HepG2 (cell line): Measurements from ENCODE around the gene STRIP1. TPM values are rescaled to one million over a fixed set of nuclear protein-coding genes. Genes with fewer than 3 reads are reported as not detected.
A peak's percentile ranks its signal among the peaks of the same experiment; 100 is the strongest.

Source experiments
- ATAC-seq: fragments of 200-7000 bp; cut with Tn5 transposase; 3 replicates; pipeline ENCODE4 v1.9.1; 2020; ENCODE audit warnings: mild to moderate bottlenecking, moderate library complexity
- BruUV-seq: library from RNA; stranded (reverse); fragments of 400-500 nt; replicated peaks from 2 replicates; lab custom pipeline; 2021; lab: Mats Ljungman, UMichigan
- CTCF ChIA-PET: fragments of 300-600 bp; formaldehyde crosslinking; extraction: SDS; loops from one replicate; lab custom pipeline; 2021; ENCODE audit warnings: low total read pairs, inconsistent platforms, low intra/inter-chr PET ratio; lab: Yijun Ruan, JAX
- POLR2A ChIA-PET: fragments of 350-600 bp; sonication (Branson Sonifier 250); formaldehyde crosslinking; loops from one replicate; lab custom pipeline; 2020; ENCODE audit warnings: antibody characterized with exemption, inconsistent platforms; lab: Yijun Ruan, JAX
- DNase-seq: peaks from one replicate; pipeline ENCODE4 v3.0.0-alpha.2; 2015; ENCODE audit warnings: low spot score
- FAIRE-seq: peaks from 3 replicates; lab custom pipeline; 2011; peaks lifted over from hg19 to GRCh38; lab: Jason Lieb, UNC
- H2AFZ ChIP-seq: one replicate; pipeline ENCODE4 v1.6.1; 2011; ENCODE audit warnings: low read length, inconsistent platforms
- H3K27ac ChIP-seq: fragments of 300-600 bp; 3 replicates; pipeline ENCODE4 v1.8.0; 2011; ENCODE audit warnings: mixed run types, mild to moderate bottlenecking, mixed read lengths, low read length, inconsistent platforms; ENCODE audit not compliant: insufficient read depth; ENCODE audit errors: extremely low read length
- H3K27me3 ChIP-seq, 2 experiments: fragments of 200-600 bp in 1 of 2; 2 replicates in 1 of 2; 3 replicates in 1 of 2; pipeline versions ENCODE4 v1.6.0 to v1.8.0; 2011; ENCODE audit warnings: low read length in 2 of 2, mild to moderate bottlenecking in 2 of 2, moderate library complexity in 2 of 2, inconsistent platforms in 1 of 2; ENCODE audit not compliant: insufficient read depth in 2 of 2, control insufficient read depth in 1 of 2
- H3K36me3 ChIP-seq, 2 experiments: fragments of 200-600 bp in 1 of 2; replicated peaks in 1 of 2; 2 replicates in 1 of 2; 3 replicates in 1 of 2; pipeline versions ENCODE4 v1.5.1 to v1.8.0; 2011; ENCODE audit warnings: low read length in 2 of 2, inconsistent platforms in 1 of 2; ENCODE audit not compliant: insufficient read depth in 2 of 2, control insufficient read depth in 1 of 2
- H3K4me1 ChIP-seq: 2 replicates; pipeline ENCODE4 v1.5.1; 2012; ENCODE audit warnings: low read length, inconsistent platforms; ENCODE audit not compliant: insufficient read depth
- H3K4me2 ChIP-seq: 2 replicates; pipeline ENCODE4 v1.6.0; 2011; ENCODE audit warnings: low read depth, low read length, inconsistent platforms
- H3K4me3 ChIP-seq, 3 experiments: fragments of 200-600 bp in 1 of 3; sonication (generic), shearing (Covaris generic) in 1 of 3; replicated peaks in 1 of 3; 2 replicates each; pipeline ENCODE4 v1.5.1; 2011 to 2016; ENCODE audit warnings: low read length in 3 of 3, inconsistent platforms in 2 of 3, low read depth in 2 of 3, mild to moderate bottlenecking in 2 of 3, control low read depth in 1 of 3, mixed read lengths in 1 of 3; ENCODE audit not compliant: insufficient read depth in 1 of 3
- H3K79me2 ChIP-seq: one replicate; pipeline ENCODE4 v1.6.1; 2011; ENCODE audit warnings: low read length, inconsistent platforms; ENCODE audit not compliant: insufficient read depth
- H3K9ac ChIP-seq: 2 replicates; pipeline ENCODE4 v1.6.0; 2011; ENCODE audit warnings: mild to moderate bottlenecking, low read depth, low read length, inconsistent platforms; ENCODE audit not compliant: insufficient read depth
- H3K9me3 ChIP-seq: 2 replicates; pipeline ENCODE4 v1.5.1; 2012; ENCODE audit warnings: mild to moderate bottlenecking, low read length
- H4K20me1 ChIP-seq: 2 replicates; pipeline ENCODE4 v1.6.0; 2011; ENCODE audit warnings: inconsistent platforms, mild to moderate bottlenecking, low read length, moderate library complexity; ENCODE audit not compliant: insufficient read depth
- SIX1 ChIP-seq: sonication (generic); formaldehyde crosslinking; IDR thresholded peaks from 2 replicates; pipeline ENCODE4 v1.4.0; 2020; ENCODE audit warnings: missing genetic modification reagents, borderline replicate concordance
- THAP11 ChIP-seq: IDR thresholded peaks from 2 replicates; pipeline ENCODE4 v1.6.1; 2016; ENCODE audit warnings: missing biosample characterization, missing genetic modification reagents
- WGBS: methylation state at CpG from one replicate; pipeline ENCODE4 v1.1.6; 2017; ENCODE audit warnings: low lambda C conversion rate; 5-methylcytosine and 5-hydroxymethylcytosine counted together
- in situ Hi-C: cut with HindIII; loops from 2 replicates; pipeline ENCODE4 v1.10.0; 2017; ENCODE audit warnings: low pct_unique_long_range_greater_than_20kb; ENCODE audit not compliant: extremely low pct_ligation_motif_present
- intact Hi-C: fragments of 100-400 bp; cut with micrococcal nuclease; formaldehyde crosslinking; loops from one replicate; pipeline ENCODE4 v1.10.0; 2022; ENCODE audit not compliant: unreplicated experiment
- polyA plus RNA-seq, 8 experiments: library from polyadenylated mRNA; depleted of rRNA in 3 of 8; stranded (reverse) in 7 of 8; unstranded in 1 of 8; fragments of >200 nt; fragmentation: Illumina TruSeq in 4 of 8; extraction: Trizol in 4 of 8; gene quantifications; 2 replicates each; pipeline versions ENCODE4 v1.2.1 to v1.2.3, GENCODE V29; 2011 to 2016; ENCODE audit warnings: low read depth in 4 of 8, missing spikeins in 1 of 8, mixed read lengths in 1 of 8; ENCODE audit not compliant: insufficient read depth in 1 of 8
- total RNA-seq, 5 experiments: library from RNA; depleted of rRNA; stranded (reverse); fragments of >200 nt; fragmentation: Illumina TruSeq; extraction: Trizol; gene quantifications; 2 replicates each; pipeline ENCODE4 v1.2.3, GENCODE V29; 2016; ENCODE audit warnings: low read depth in 1 of 5
- TF ChIP-seq, protein P1 (sequence below): sonication (generic); formaldehyde crosslinking; IDR thresholded peaks from 2 replicates; pipeline ENCODE4 v1.8.0; 2023; ENCODE audit warnings: mild to moderate bottlenecking, missing genetic modification reagents
- TF ChIP-seq, protein P2 (sequence below): IDR thresholded peaks from 2 replicates; pipeline ENCODE4 v1.6.1; 2016; ENCODE audit warnings: mild to moderate bottlenecking
- TF ChIP-seq, protein P3 (sequence below): sonication (generic); formaldehyde crosslinking; IDR thresholded peaks from 2 replicates; pipeline ENCODE4 v1.8.0; 2022; ENCODE audit warnings: mild to moderate bottlenecking, missing genetic modification reagents, moderate library complexity

Gene STRIP1
- total and polyA plus RNA-seq, 2 of the 13 experiments (the other 11 are each of a cell fraction or from before 2014, with no cell fraction given): 20.9 to 27.9 TPM

DNA sequence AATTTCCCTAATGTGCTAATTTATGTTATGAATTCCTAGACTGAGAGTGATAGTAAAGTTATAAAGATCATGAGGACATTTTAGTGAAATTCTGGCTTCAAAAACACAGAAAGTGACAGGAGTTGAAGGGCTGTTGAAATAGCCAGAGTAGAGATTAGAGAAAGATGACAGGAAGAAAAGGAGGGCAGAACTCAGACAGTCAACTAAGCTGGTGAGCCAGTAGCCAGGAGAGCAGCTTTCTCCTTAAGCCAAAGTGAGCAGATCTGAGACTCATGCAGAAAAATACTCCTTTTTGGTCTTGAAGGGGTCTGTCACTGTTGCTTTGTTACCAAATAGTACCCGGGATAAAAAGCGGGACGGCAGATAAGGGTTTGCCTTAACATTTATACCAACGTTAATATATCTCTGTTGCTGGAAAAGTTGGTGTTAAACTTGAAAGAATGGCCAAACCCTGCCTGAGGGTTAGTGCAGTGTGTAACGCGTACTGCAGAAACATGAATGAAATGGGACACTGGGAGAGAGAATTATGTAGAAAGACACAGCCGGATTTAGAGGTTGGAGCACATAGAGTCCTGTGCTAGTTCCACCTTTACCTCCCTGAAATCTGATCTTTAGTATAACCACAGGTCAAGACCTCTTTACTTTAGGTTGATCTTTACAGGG lies 37.1 kb upstream of the STRIP1 start:
- peaks cover 21% of the 10 kb centered on the region for H3K4me1 ChIP-seq
- 94% methylated on average over 7 of the region's 7 CpGs for WGBS
- peaks cover 32% of the 10 kb centered on the region for H3K79me2 ChIP-seq
- H3K27me3 ChIP-seq: no peaks in the 10 kb centered on the region
- peaks cover 8% of the 10 kb centered on the region for H4K20me1 ChIP-seq
- intact Hi-C loops: no loop called here
- ATAC-seq (peak; percentile 41), DNase-seq (no peak), FAIRE-seq (no peak)
- no peaks in the 10 kb centered on the region for H3K9me3 ChIP-seq
- TF ChIP-seq THAP11 (no peak), SIX1 (0 out of 2 replicates have a peak, but pooled peaks have one; percentile 21)
- TF ChIP-seq, protein P1, sequence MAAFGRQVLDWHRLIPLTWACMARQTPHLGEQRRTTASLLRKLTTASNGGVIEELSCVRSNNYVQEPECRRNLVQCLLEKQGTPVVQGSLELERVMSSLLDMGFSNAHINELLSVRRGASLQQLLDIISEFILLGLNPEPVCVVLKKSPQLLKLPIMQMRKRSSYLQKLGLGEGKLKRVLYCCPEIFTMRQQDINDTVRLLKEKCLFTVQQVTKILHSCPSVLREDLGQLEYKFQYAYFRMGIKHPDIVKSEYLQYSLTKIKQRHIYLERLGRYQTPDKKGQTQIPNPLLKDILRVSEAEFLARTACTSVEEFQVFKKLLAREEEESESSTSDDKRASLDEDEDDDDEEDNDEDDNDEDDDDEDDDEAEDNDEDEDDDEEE: no peak
- TF ChIP-seq, protein P2, sequence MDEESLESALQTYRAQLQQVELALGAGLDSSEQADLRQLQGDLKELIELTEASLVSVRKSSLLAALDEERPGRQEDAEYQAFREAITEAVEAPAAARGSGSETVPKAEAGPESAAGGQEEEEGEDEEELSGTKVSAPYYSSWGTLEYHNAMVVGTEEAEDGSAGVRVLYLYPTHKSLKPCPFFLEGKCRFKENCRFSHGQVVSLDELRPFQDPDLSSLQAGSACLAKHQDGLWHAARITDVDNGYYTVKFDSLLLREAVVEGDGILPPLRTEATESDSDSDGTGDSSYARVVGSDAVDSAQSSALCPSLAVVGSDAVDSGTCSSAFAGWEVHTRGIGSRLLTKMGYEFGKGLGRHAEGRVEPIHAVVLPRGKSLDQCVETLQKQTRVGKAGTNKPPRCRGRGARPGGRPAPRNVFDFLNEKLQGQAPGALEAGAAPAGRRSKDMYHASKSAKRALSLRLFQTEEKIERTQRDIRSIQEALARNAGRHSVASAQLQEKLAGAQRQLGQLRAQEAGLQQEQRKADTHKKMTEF (CRISPR knock-in tag): no peak
- TF ChIP-seq, protein P3, sequence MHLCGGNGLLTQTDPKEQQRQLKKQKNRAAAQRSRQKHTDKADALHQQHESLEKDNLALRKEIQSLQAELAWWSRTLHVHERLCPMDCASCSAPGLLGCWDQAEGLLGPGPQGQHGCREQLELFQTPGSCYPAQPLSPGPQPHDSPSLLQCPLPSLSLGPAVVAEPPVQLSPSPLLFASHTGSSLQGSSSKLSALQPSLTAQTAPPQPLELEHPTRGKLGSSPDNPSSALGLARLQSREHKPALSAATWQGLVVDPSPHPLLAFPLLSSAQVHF (CRISPR knock-in tag): no peak
- POLR2A ChIA-PET: no interaction called here
- no peak overlapping the region for H3K4me2 ChIP-seq
- H3K4me3 ChIP-seq: no peak overlapping the region
- CTCF ChIA-PET: no interaction called here
- no peak overlapping the region for H2AFZ ChIP-seq
- in situ Hi-C loops: no loop called here
- peaks cover 6 to 12% of the 10 kb centered on the region in 2 experiments; a peak in 3 of 5 replicates for H3K36me3 ChIP-seq
- no TSS peak for BruUV-seq
- H3K9ac ChIP-seq: no peak overlapping the region
- no peak overlapping the region for H3K27ac ChIP-seq
